Testis (tissue), 2 donors: ENCODE measurements around the gene ADCY6.

Experiments used
- POLR2A ChIP-seq: fragments of 450-650 bp; IDR thresholded peaks from one replicate; pipeline ENCODE4 v1.6.1; 2017; ENCODE audit warnings: antibody characterized with exemption, mild to moderate bottlenecking, moderate library complexity
- TF ChIP-seq, protein P1 (sequence below), 3 experiments: fragments of 450-650 bp in 2 of 3; fragments of 200-600 bp in 1 of 3; sonication (generic) in 1 of 3; IDR thresholded peaks; one replicate each; pipeline ENCODE4 v1.5.1; 2016 to 2019; ENCODE audit warnings: antibody characterized with exemption in 3 of 3, mild to moderate bottlenecking in 2 of 3, moderate library complexity in 1 of 3

DNA sequence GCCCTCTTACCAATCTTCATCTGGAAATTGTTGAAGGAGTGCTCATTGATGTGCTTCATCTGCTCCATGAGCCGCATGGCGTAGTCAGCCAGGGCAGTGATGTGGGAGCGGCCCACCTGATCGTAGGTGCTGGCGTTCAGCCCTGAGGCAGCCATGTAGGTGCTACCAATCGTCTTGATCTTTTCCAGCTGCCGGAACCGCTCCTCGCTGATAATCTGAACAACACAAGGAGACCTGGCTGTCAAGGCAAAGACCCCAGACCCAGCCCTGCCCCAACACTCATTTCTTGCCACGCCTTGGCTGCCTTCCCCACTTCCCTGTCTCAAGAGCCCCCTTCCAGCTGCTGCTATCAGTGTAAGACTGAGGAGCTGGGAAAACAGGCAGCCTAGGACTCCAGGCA, 18.1 kb downstream of the ADCY6 start:
- TF ChIP-seq POLR2A: no peak
- TF ChIP-seq, protein P1, sequence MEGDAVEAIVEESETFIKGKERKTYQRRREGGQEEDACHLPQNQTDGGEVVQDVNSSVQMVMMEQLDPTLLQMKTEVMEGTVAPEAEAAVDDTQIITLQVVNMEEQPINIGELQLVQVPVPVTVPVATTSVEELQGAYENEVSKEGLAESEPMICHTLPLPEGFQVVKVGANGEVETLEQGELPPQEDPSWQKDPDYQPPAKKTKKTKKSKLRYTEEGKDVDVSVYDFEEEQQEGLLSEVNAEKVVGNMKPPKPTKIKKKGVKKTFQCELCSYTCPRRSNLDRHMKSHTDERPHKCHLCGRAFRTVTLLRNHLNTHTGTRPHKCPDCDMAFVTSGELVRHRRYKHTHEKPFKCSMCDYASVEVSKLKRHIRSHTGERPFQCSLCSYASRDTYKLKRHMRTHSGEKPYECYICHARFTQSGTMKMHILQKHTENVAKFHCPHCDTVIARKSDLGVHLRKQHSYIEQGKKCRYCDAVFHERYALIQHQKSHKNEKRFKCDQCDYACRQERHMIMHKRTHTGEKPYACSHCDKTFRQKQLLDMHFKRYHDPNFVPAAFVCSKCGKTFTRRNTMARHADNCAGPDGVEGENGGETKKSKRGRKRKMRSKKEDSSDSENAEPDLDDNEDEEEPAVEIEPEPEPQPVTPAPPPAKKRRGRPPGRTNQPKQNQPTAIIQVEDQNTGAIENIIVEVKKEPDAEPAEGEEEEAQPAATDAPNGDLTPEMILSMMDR (IDR thresholded peaks at IDR 0.05): no peak
